HEK293 (cell line): ENCODE results near the gene CD55.

Source experiments
- CTCF ChIA-PET: fragments of 350-600 bp; formaldehyde crosslinking; extraction: SDS; loops from one replicate; lab custom pipeline; 2021; ENCODE audit warnings: antibody characterized with exemption; lab: Yijun Ruan, JAX
- POLR2A ChIA-PET: fragments of 300-600 bp; formaldehyde crosslinking; extraction: SDS; loops from one replicate; lab custom pipeline; 2020; ENCODE audit warnings: antibody characterized with exemption, inconsistent platforms; lab: Yijun Ruan, JAX
- H3K27ac ChIP-seq: fragments of 200-500 bp; sonication (Bioruptor generic); 2 replicates; pipeline ENCODE4 v1.5.1; 2014; ENCODE audit warnings: low read depth, low read length, control low read depth, inconsistent platforms; ENCODE audit errors: extremely low read depth
- H3K36me3 ChIP-seq, 2 experiments: fragments of 200-500 bp in 1 of 2; sonication (Bioruptor generic) in 1 of 2; 1 replicate in 1 of 2; 2 replicates in 1 of 2; pipeline ENCODE4 v1.5.1; 2014 to 2017; ENCODE audit warnings: inconsistent platforms in 2 of 2, low read length in 2 of 2; ENCODE audit not compliant: control insufficient read depth in 2 of 2, insufficient read depth in 1 of 2
- H3K4me1 ChIP-seq: fragments of 200-500 bp; sonication (Bioruptor generic); 2 replicates; pipeline ENCODE4 v1.5.1; 2014; ENCODE audit warnings: mild to moderate bottlenecking, low read length, inconsistent platforms; ENCODE audit not compliant: control insufficient read depth, insufficient read depth
- H3K4me3 ChIP-seq: 2 replicates; pipeline ENCODE4 v1.5.1; 2011; ENCODE audit warnings: low read depth, mild to moderate bottlenecking, control low read depth, low read length, moderate library complexity
- H3K9me3 ChIP-seq: fragments of 200-500 bp; sonication (Bioruptor generic); 2 replicates; pipeline ENCODE4 v1.5.1; 2014; ENCODE audit warnings: low read depth, low read length, inconsistent platforms; ENCODE audit not compliant: control insufficient read depth, insufficient read depth
- BCL6B ChIP-seq: fragments of 450-650 bp; formaldehyde crosslinking; IDR thresholded peaks from 2 replicates; pipeline ENCODE4 v1.5.1; 2017; ENCODE audit warnings: missing biosample characterization, missing genetic modification characterization
- HOXD13 ChIP-seq: sonication (generic); formaldehyde crosslinking; IDR thresholded peaks from 2 replicates; pipeline ENCODE4 v1.8.0; 2022; ENCODE audit warnings: missing genetic modification reagents, borderline replicate concordance
- KLF16 ChIP-seq: fragments of 450-650 bp; formaldehyde crosslinking; IDR thresholded peaks from 2 replicates; pipeline ENCODE4 v1.5.1; 2017; ENCODE audit warnings: missing biosample characterization, missing genetic modification characterization
- KLF9 ChIP-seq: fragments of 450-650 bp; formaldehyde crosslinking; IDR thresholded peaks from 2 replicates; pipeline ENCODE4 v1.5.1; 2016; ENCODE audit warnings: missing biosample characterization, missing genetic modification characterization, low read depth
- MYNN ChIP-seq: fragments of 450-650 bp; formaldehyde crosslinking; IDR thresholded peaks from 2 replicates; pipeline ENCODE4 v1.5.1; 2016; ENCODE audit warnings: missing biosample characterization, missing genetic modification characterization, borderline replicate concordance
- OVOL3 ChIP-seq: fragments of 450-650 bp; formaldehyde crosslinking; IDR thresholded peaks from 2 replicates; pipeline ENCODE4 v1.5.1; 2016; ENCODE audit warnings: missing biosample characterization, missing genetic modification characterization
- RBAK ChIP-seq: fragments of 450-650 bp; formaldehyde crosslinking; IDR thresholded peaks from 2 replicates; pipeline ENCODE4 v1.5.1; 2016; ENCODE audit warnings: missing biosample characterization, missing genetic modification characterization
- SETDB1 ChIP-seq: IDR thresholded peaks from one replicate; pipeline ENCODE4 v1.6.1; 2017; ENCODE audit warnings: mild to moderate bottlenecking, low read length, moderate library complexity, mixed read lengths; ENCODE audit not compliant: insufficient read length
- TCF7L2 ChIP-seq: IDR thresholded peaks from 2 replicates; pipeline ENCODE4 v1.6.1; 2011; ENCODE audit warnings: low read depth, mild to moderate bottlenecking, inconsistent platforms, low read length, moderate library complexity, borderline replicate concordance
- ZBTB17 ChIP-seq: fragments of 450-650 bp; formaldehyde crosslinking; IDR thresholded peaks from 2 replicates; pipeline ENCODE4 v1.5.1; 2016; ENCODE audit warnings: missing biosample characterization, missing genetic modification characterization
- ZNF184 ChIP-seq: fragments of 450-650 bp; IDR thresholded peaks from 2 replicates; pipeline ENCODE4 v1.5.1; 2018; ENCODE audit warnings: missing biosample characterization, mild to moderate bottlenecking, missing genetic modification characterization
- ZNF202 ChIP-seq: fragments of 450-650 bp; formaldehyde crosslinking; IDR thresholded peaks from 2 replicates; pipeline ENCODE4 v1.5.1; 2016; ENCODE audit warnings: missing biosample characterization, missing genetic modification characterization, borderline replicate concordance
- ZNF221 ChIP-seq: fragments of 450-650 bp; formaldehyde crosslinking; IDR thresholded peaks from 2 replicates; pipeline ENCODE4 v1.5.1; 2017; ENCODE audit warnings: missing biosample characterization, missing genetic modification characterization, borderline replicate concordance
- ZNF302 ChIP-seq: fragments of 450-650 bp; formaldehyde crosslinking; IDR thresholded peaks from 2 replicates; pipeline ENCODE4 v1.5.1; 2016; ENCODE audit warnings: missing biosample characterization, missing genetic modification characterization, low read depth
- ZNF362 ChIP-seq: fragments of 450-650 bp; formaldehyde crosslinking; IDR thresholded peaks from 2 replicates; pipeline ENCODE4 v1.5.1; 2016; ENCODE audit warnings: missing biosample characterization, missing genetic modification characterization
- ZNF394 ChIP-seq: fragments of 450-650 bp; formaldehyde crosslinking; IDR thresholded peaks from 2 replicates; pipeline ENCODE4 v1.5.1; 2016; ENCODE audit warnings: missing biosample characterization, missing genetic modification characterization, mild to moderate bottlenecking, moderate library complexity, borderline replicate concordance
- ZNF426 ChIP-seq: fragments of 450-650 bp; formaldehyde crosslinking; IDR thresholded peaks from 2 replicates; pipeline ENCODE4 v1.5.1; 2017; ENCODE audit warnings: missing biosample characterization, missing genetic modification characterization, mild to moderate bottlenecking, inconsistent platforms, moderate library complexity
- ZNF449 ChIP-seq: fragments of 450-650 bp; formaldehyde crosslinking; IDR thresholded peaks from 2 replicates; pipeline ENCODE4 v1.5.1; 2017; ENCODE audit warnings: missing biosample characterization, mild to moderate bottlenecking, missing genetic modification characterization, moderate library complexity
- ZNF610 ChIP-seq: fragments of 450-650 bp; formaldehyde crosslinking; IDR thresholded peaks from 2 replicates; pipeline ENCODE4 v1.5.1; 2016; ENCODE audit warnings: missing biosample characterization, missing genetic modification characterization, borderline replicate concordance
- ZNF624 ChIP-seq: fragments of 450-650 bp; formaldehyde crosslinking; IDR thresholded peaks from 2 replicates; pipeline ENCODE4 v1.5.1; 2017; ENCODE audit warnings: missing biosample characterization, missing genetic modification characterization
- ZNF645 ChIP-seq: fragments of 450-650 bp; formaldehyde crosslinking; IDR thresholded peaks from 2 replicates; pipeline ENCODE4; 2016; ENCODE audit warnings: missing biosample characterization, missing genetic modification characterization
- ZNF664 ChIP-seq: fragments of 450-650 bp; formaldehyde crosslinking; IDR thresholded peaks from 2 replicates; pipeline ENCODE4 v1.5.1; 2016; ENCODE audit warnings: missing biosample characterization, missing genetic modification characterization
- ZNF692 ChIP-seq: fragments of 450-650 bp; formaldehyde crosslinking; IDR thresholded peaks from 2 replicates; pipeline ENCODE4 v1.5.1; 2016; ENCODE audit warnings: missing biosample characterization, missing genetic modification characterization
- ZNF707 ChIP-seq: fragments of 450-650 bp; formaldehyde crosslinking; IDR thresholded peaks from 2 replicates; pipeline ENCODE4 v1.5.1; 2016; ENCODE audit warnings: missing biosample characterization, missing genetic modification characterization
- ZNF76 ChIP-seq: fragments of 450-650 bp; formaldehyde crosslinking; IDR thresholded peaks from 2 replicates; pipeline ENCODE4; 2016; ENCODE audit warnings: low read depth, missing biosample characterization, missing genetic modification characterization, borderline replicate concordance
- ZNF830 ChIP-seq: fragments of 450-650 bp; IDR thresholded peaks from 2 replicates; pipeline ENCODE4 v1.5.0; 2018; ENCODE audit warnings: missing biosample characterization, missing genetic modification characterization, low read depth, mild to moderate bottlenecking, moderate library complexity
- ZSCAN5A ChIP-seq: fragments of 450-650 bp; formaldehyde crosslinking; IDR thresholded peaks from 2 replicates; pipeline ENCODE4 v1.5.1; 2016; ENCODE audit warnings: missing biosample characterization, missing genetic modification characterization

Gene CD55

GRCh38 chr1:207280706-207281105 lies 40.8 kb upstream of the CD55 start:
- Histone ChIP-seq H3K27ac (no peak overlapping the region), H3K4me3 (no peak overlapping the region), H3K9me3 (no peaks in the 10 kb centered on the region), H3K36me3 (no peaks in the 10 kb centered on the region), H3K4me1 (no peaks in the 10 kb centered on the region)
- ChIA-PET CTCF (interaction anchor here (0.6 kb wide), 1 partner anchor 124 kb away, joined by 5 read pairs; no protein-coding TSS in a partner anchor), POLR2A (no interaction called here)
- TF ChIP-seq ZNF221 (tag by site-specific recombination) (no peak), ZNF302 (tag by site-specific recombination) (no peak), ZNF664 (tag by site-specific recombination) (no peak), RBAK (tag by site-specific recombination) (no peak), ZNF707 (no peak), ZSCAN5A (tag by site-specific recombination) (no peak), ZNF426 (no peak), ZNF830 (tag by site-specific recombination) (no peak), SETDB1 (no peak), ZNF184 (tag by site-specific recombination) (no peak), ZNF449 (no peak)
- TF ChIP-seq, all 188 proteins: peak for 0

- TF ChIP-seq ZNF362: no peak
- no peak for TF ChIP-seq ZNF76 (tag by site-specific recombination)
- TF ChIP-seq ZNF394 (tag by site-specific recombination): no peak
- TF ChIP-seq TCF7L2: no peak
- no peak for TF ChIP-seq HOXD13 (CRISPR knock-in tag)
- no peak for TF ChIP-seq BCL6B (tag by site-specific recombination)
- no peak for TF ChIP-seq ZNF610 (tag by site-specific recombination)
- no peak for TF ChIP-seq MYNN (tag by site-specific recombination)
- no peak for TF ChIP-seq ZNF645 (tag by site-specific recombination)
- TF ChIP-seq ZNF692: no peak
- TF ChIP-seq ZBTB17: no peak
- no peak for TF ChIP-seq OVOL3 (tag by site-specific recombination)
- TF ChIP-seq ZNF707: no peak
- TF ChIP-seq ZNF624 (tag by site-specific recombination): no peak
- no peak for TF ChIP-seq KLF16 (tag by site-specific recombination)
- TF ChIP-seq KLF9: no peak
- TF ChIP-seq ZNF202: no peak
- TF ChIP-seq, all 188 proteins: peak for 0
- H3K4me3 ChIP-seq: no peak overlapping the region
- ChIA-PET CTCF (no interaction called here), POLR2A (no interaction called here)
- H3K27ac ChIP-seq: no peak overlapping the region
- no peaks in the 10 kb centered on the region for H3K9me3 ChIP-seq
- no peaks in the 10 kb centered on the region for H3K36me3 ChIP-seq
- no peaks in the 10 kb centered on the region for H3K4me1 ChIP-seq
These were observed 39.4 kb upstream of the CD55 start for GRCh38 chr1:207282058-207282457.
